OCI-LY3 (cell line): ENCODE results near the gene VAC14.

Experiments used
- CTCF ChIP-seq: fragments of 200-600, 300-600 bp; sonication (generic); IDR thresholded peaks from 2 replicates; pipeline ENCODE4 v1.5.1; 2014; ENCODE audit warnings: antibody characterized with exemption, low read length, low read depth
- EZH2phosphoT487 ChIP-seq: fragments of 200-600 bp; shearing (Covaris generic); IDR thresholded peaks from 2 replicates; pipeline ENCODE4 v1.6.1; 2018; ENCODE audit warnings: antibody characterized with exemption, mixed run types, low read depth

GRCh38 chr16:70804153-70804733 is 3.3 kb upstream of the VAC14 start:
- TF ChIP-seq CTCF (no peak), EZH2phosphoT487 (no peak)
